HG02840 (cell line): Measurements from ENCODE around the gene RAB6C.
A peak's percentile ranks its signal among the peaks of the same experiment; 100 is the strongest.
"Not testable (repeated sequence)": the region's sequence is repeated elsewhere in the genome, so short reads cannot be mapped to it uniquely, and the experiment has no call there.

Experiments used
- ATAC-seq: cut with Tn5 transposase; IDR thresholded peaks from one replicate; pipeline ENCODE4 v1.9.1; 2021; ENCODE audit warnings: mild to moderate bottlenecking, moderate library complexity, moderate number of reproducible peaks; ENCODE audit not compliant: unreplicated experiment, low FRiP score

RAB6C gene

GRCh38 chr2:129979629-129980155 lies at the start of gene RAB6C:
RAB6C (plus strand) TSS chr2:129979666; CDS start chr2:129980116, 450 bp downstream.
- ATAC-seq, result not testable (repeated sequence)

GRCh38 chr2:129930451-129930850 lies 49.0 kb upstream of the RAB6C start:
- no peak for ATAC-seq

GRCh38 chr2:129933387-129933786 lies 46.1 kb upstream of the RAB6C start:
- ATAC-seq, result not testable (repeated sequence)

- no peak for ATAC-seq
These were observed 45.2 kb upstream of the RAB6C start for GRCh38 chr2:129934044-129934822.

- ATAC-seq, result no peak
These were observed 44.3 kb upstream of the RAB6C start for GRCh38 chr2:129935118-129935517.

- peak; percentile 65 for ATAC-seq
These were observed 43.0 kb upstream of the RAB6C start for GRCh38 chr2:129936334-129936934.

- not testable (repeated sequence) for ATAC-seq
These were observed 40.5 kb upstream of the RAB6C start for GRCh38 chr2:129938850-129939471.

GRCh38 chr2:129943456-129943855 lies 36.0 kb upstream of the RAB6C start:
- ATAC-seq, result not testable (repeated sequence)

- ATAC-seq, result no peak
These were observed 33.9 kb upstream of the RAB6C start for GRCh38 chr2:129945557-129945956.

GRCh38 chr2:129947712-129948111 lies 31.8 kb upstream of the RAB6C start:
- ATAC-seq, result not testable (repeated sequence)

- not testable (repeated sequence) for ATAC-seq
These were observed 23.3 kb upstream of the RAB6C start for GRCh38 chr2:129956171-129956570.

GRCh38 chr2:129957891-129958290 lies 21.6 kb upstream of the RAB6C start:
- no peak for ATAC-seq

- not testable (repeated sequence) for ATAC-seq
These were observed 20.7 kb upstream of the RAB6C start for GRCh38 chr2:129958736-129959135.

GRCh38 chr2:129968605-129969004 lies 10.9 kb upstream of the RAB6C start:
- not testable (repeated sequence) for ATAC-seq

GRCh38 chr2:129975016-129975774 lies 4.3 kb upstream of the RAB6C start:
- ATAC-seq, result no peak

GRCh38 chr2:129976969-129977368 lies 2.5 kb upstream of the RAB6C start:
- not testable (repeated sequence) for ATAC-seq

- no peak for ATAC-seq
These were observed 1.5 kb upstream of the RAB6C start for GRCh38 chr2:129977986-129978385.

GRCh38 chr2:129980246-129980645 lies 780 bp downstream of the RAB6C start:
- not testable (repeated sequence) for ATAC-seq

GRCh38 chr2:129981689-129982088 lies 2.2 kb downstream of the RAB6C start:
- not testable (repeated sequence) for ATAC-seq

- no peak for ATAC-seq
These were observed 5.0 kb downstream of the RAB6C start for GRCh38 chr2:129984426-129984825.
